HG03575 (cell line): ENCODE measurements around the gene SCN10A.

Experiments
- ATAC-seq: cut with Tn5 transposase; IDR thresholded peaks from one replicate; pipeline ENCODE4 v1.9.1; 2021; ENCODE audit not compliant: unreplicated experiment, insufficient number of reproducible peaks, low FRiP score; ENCODE audit errors: extremely low read depth

Gene SCN10A

GRCh38 chr3:38793721-38794120, 22.3 kb downstream of the SCN10A start:
- no peak for ATAC-seq

- ATAC-seq, result no peak
Observed at GRCh38 chr3:38792983-38793382, 23.0 kb downstream of the SCN10A start.

GRCh38 chr3:38782148-38782547, 33.9 kb downstream of the SCN10A start:
- ATAC-seq, result no peak

GRCh38 chr3:38773528-38773927, 42.5 kb downstream of the SCN10A start:
- ATAC-seq, result no peak

- no peak for ATAC-seq
Observed at GRCh38 chr3:38763569-38763968, 52.4 kb downstream of the SCN10A start.

- no peak for ATAC-seq
Observed at GRCh38 chr3:38758557-38758956, 57.5 kb downstream of the SCN10A start.

- no peak for ATAC-seq
Observed at GRCh38 chr3:38757721-38758120, 58.3 kb downstream of the SCN10A start.

GRCh38 chr3:38756892-38757291, 59.1 kb downstream of the SCN10A start:
- no peak for ATAC-seq

GRCh38 chr3:38755130-38755529, 60.9 kb downstream of the SCN10A start:
- no peak for ATAC-seq

- ATAC-seq, result no peak
Observed at GRCh38 chr3:38746641-38747040, 69.4 kb downstream of the SCN10A start.

- no peak for ATAC-seq
Observed at GRCh38 chr3:38743043-38743442, 73.0 kb downstream of the SCN10A start.

GRCh38 chr3:38742550-38742949, 73.5 kb downstream of the SCN10A start:
- no peak for ATAC-seq

- ATAC-seq, result no peak
Observed at GRCh38 chr3:38740537-38740936, 75.5 kb downstream of the SCN10A start.

GRCh38 chr3:38739931-38740330, 76.1 kb downstream of the SCN10A start:
- ATAC-seq, result no peak

GRCh38 chr3:38739396-38739689, 76.7 kb downstream of the SCN10A start:
- ATAC-seq, result no peak

GRCh38 chr3:38738630-38739395, 77.2 kb downstream of the SCN10A start:
- no peak for ATAC-seq

- ATAC-seq, result no peak
Observed at GRCh38 chr3:38731522-38731921, 84.5 kb downstream of the SCN10A start.

GRCh38 chr3:38730281-38730680, 85.7 kb downstream of the SCN10A start:
- ATAC-seq, result no peak

- no peak for ATAC-seq
Observed at GRCh38 chr3:38728008-38728407, 88.0 kb downstream of the SCN10A start.

- no peak for ATAC-seq
Observed at GRCh38 chr3:38726751-38727150, 89.3 kb downstream of the SCN10A start.

GRCh38 chr3:38725726-38726419, 90.1 kb downstream of the SCN10A start:
- no peak for ATAC-seq
